MM.1S (cell line): ENCODE data around the gene ING1.

Experiments used
- EZH2 ChIP-seq: fragments of 300-600 bp; sonication (generic); optimal IDR thresholded peaks from 2 replicates; pipeline ENCODE3; 2017; ENCODE audit warnings: low read depth, mild to moderate bottlenecking, antibody characterized with exemption, low read length, mixed read lengths
- EZH2phosphoT487 ChIP-seq: fragments of 300-600 bp; sonication (generic); IDR thresholded peaks from 2 replicates; pipeline ENCODE4 v1.6.1; 2018; ENCODE audit warnings: antibody characterized with exemption, low read length
- TF ChIP-seq, protein P1 (sequence below): fragments of 300-600 bp; sonication (generic); IDR thresholded peaks from 2 replicates; pipeline ENCODE4 v1.5.1; 2016; ENCODE audit warnings: antibody characterized with exemption, low read length, mixed read lengths

- TF ChIP-seq, protein P1, sequence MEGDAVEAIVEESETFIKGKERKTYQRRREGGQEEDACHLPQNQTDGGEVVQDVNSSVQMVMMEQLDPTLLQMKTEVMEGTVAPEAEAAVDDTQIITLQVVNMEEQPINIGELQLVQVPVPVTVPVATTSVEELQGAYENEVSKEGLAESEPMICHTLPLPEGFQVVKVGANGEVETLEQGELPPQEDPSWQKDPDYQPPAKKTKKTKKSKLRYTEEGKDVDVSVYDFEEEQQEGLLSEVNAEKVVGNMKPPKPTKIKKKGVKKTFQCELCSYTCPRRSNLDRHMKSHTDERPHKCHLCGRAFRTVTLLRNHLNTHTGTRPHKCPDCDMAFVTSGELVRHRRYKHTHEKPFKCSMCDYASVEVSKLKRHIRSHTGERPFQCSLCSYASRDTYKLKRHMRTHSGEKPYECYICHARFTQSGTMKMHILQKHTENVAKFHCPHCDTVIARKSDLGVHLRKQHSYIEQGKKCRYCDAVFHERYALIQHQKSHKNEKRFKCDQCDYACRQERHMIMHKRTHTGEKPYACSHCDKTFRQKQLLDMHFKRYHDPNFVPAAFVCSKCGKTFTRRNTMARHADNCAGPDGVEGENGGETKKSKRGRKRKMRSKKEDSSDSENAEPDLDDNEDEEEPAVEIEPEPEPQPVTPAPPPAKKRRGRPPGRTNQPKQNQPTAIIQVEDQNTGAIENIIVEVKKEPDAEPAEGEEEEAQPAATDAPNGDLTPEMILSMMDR, result no peak
- TF ChIP-seq EZH2phosphoT487 (no peak), EZH2 (no peak)
These were observed 31.5 kb upstream of the ING1 start for GRCh38 chr13:110681868-110682550.
